Peyer's patch (tissue), 4 donors: ENCODE results near the gene MEGF6. TPM values are rescaled to one million over a fixed set of nuclear protein-coding genes. Genes with fewer than 3 reads are reported as not detected.

Source experiments
- DNase-seq, 3 donors: peaks; one replicate each; pipeline ENCODE4 v3.0.0-alpha.2; 2017 to 2019
- H3K27ac ChIP-seq, 4 donors: fragments of 200-600 bp; sonication (generic); one replicate each; pipeline ENCODE4 v1.5.1; 2016 to 2019
- H3K27me3 ChIP-seq, 2 donors: fragments of 200-600 bp; sonication (generic); one replicate each; pipeline ENCODE4 v1.5.1; 2019
- H3K36me3 ChIP-seq, 3 donors: fragments of 200-600 bp; sonication (generic); one replicate each; pipeline ENCODE4 v1.5.1; 2016 to 2019
- H3K4me1 ChIP-seq, 4 donors: fragments of 200-600 bp; sonication (generic); one replicate each; pipeline ENCODE4 v1.5.1; 2016 to 2019
- H3K4me3 ChIP-seq, 4 donors: fragments of 200-600 bp; sonication (generic); 1 replicate in 3 of 4; 2 replicates in 1 of 4; pipeline ENCODE4 v1.5.1; 2016 to 2019; ENCODE audit warnings: mild to moderate bottlenecking in 1 of 4
- H3K9me3 ChIP-seq, 4 donors: fragments of 200-600 bp; sonication (generic); one replicate each; pipeline ENCODE4 v1.5.1; 2016 to 2019; ENCODE audit warnings: mild to moderate bottlenecking in 1 of 4
- CTCF ChIP-seq, 6 experiments: fragments of 450-650 bp in 4 of 6; fragments of 200-600 bp in 2 of 6; sonication (generic) in 1 of 6; IDR thresholded peaks; one replicate each; pipeline ENCODE4 v1.5.1; 2017 to 2019; ENCODE audit warnings: antibody characterized with exemption in 6 of 6, mild to moderate bottlenecking in 3 of 6, moderate library complexity in 1 of 6
- POLR2A ChIP-seq, 2 donors: fragments of 450-650 bp; IDR thresholded peaks; one replicate each; pipeline ENCODE4 v1.5.1; 2017; ENCODE audit warnings: antibody characterized with exemption in 2 of 2, mild to moderate bottlenecking in 2 of 2, moderate library complexity in 2 of 2
- total RNA-seq, 4 donors: library from RNA; depleted of rRNA; stranded (reverse); fragments of >200 nt; gene quantifications; one replicate each; pipeline ENCODE4 v1.1.0, GENCODE V29; 2016

The MEGF6 gene
- total RNA-seq, 4 donors from 2014 or later, result 2.5 to 61.1 (median 11.1) TPM

GRCh38 chr1:3465935-3466321 is 145.4 kb downstream of the MEGF6 start:
- Histone ChIP-seq H3K4me3 (no peak overlapping the region), H3K36me3 (peaks cover 0 to 57% (median 0%) of the 10 kb centered on the region in 3 donors), H3K27ac (no peak overlapping the region), H3K9me3 (no peaks in the 10 kb centered on the region), H3K4me1 (peaks cover 0 to 7% (median 1%) of the 10 kb centered on the region in 4 donors), H3K27me3 (no peaks in the 10 kb centered on the region)
- DNase-seq, result no peak
- TF ChIP-seq CTCF (IDR thresholded peaks at IDR 0.05) (no peak), POLR2A (IDR thresholded peaks at IDR 0.05) (no peak)

GRCh38 chr1:3465091-3465934 is 146.0 kb downstream of the MEGF6 start:
- DNase-seq, result peak in 1 of 3 donors; percentile 46
- Histone ChIP-seq H3K4me3 (no peak overlapping the region), H3K36me3 (peaks cover 0 to 57% (median 0%) of the 10 kb centered on the region in 3 donors), H3K4me1 (peaks cover 0 to 11% (median 4%) of the 10 kb centered on the region in 4 donors), H3K27me3 (no peaks in the 10 kb centered on the region), H3K27ac (no peak overlapping the region), H3K9me3 (no peaks in the 10 kb centered on the region)
- TF ChIP-seq CTCF (IDR thresholded peaks at IDR 0.05) (no peak), POLR2A (IDR thresholded peaks at IDR 0.05) (no peak)

- TF ChIP-seq CTCF (IDR thresholded peaks at IDR 0.05) (no peak), POLR2A (IDR thresholded peaks at IDR 0.05) (no peak)
- Histone ChIP-seq H3K9me3 (no peaks in the 10 kb centered on the region), H3K27ac (no peak overlapping the region), H3K36me3 (peaks cover 0 to 54% (median 0%) of the 10 kb centered on the region in 3 donors), H3K4me3 (no peak overlapping the region), H3K27me3 (no peaks in the 10 kb centered on the region), H3K4me1 (peaks cover 0 to 16% (median 4%) of the 10 kb centered on the region in 4 donors)
- DNase-seq, result no peak
These were observed 146.7 kb downstream of the MEGF6 start for GRCh38 chr1:3464649-3465025.

GRCh38 chr1:3463891-3464648 is 147.2 kb downstream of the MEGF6 start:
- no peaks in the 10 kb centered on the region for H3K9me3 ChIP-seq
- H3K27ac ChIP-seq, result no peak overlapping the region
- H3K36me3 ChIP-seq, result peaks cover 0 to 48% (median 0%) of the 10 kb centered on the region in 3 donors
- no peak for DNase-seq
- H3K4me3 ChIP-seq, result no peak overlapping the region
- H3K4me1 ChIP-seq, result peaks cover 0 to 22% (median 5%) of the 10 kb centered on the region in 4 donors
- TF ChIP-seq POLR2A (IDR thresholded peaks at IDR 0.05) (no peak), CTCF (IDR thresholded peaks at IDR 0.05) (no peak)
- no peaks in the 10 kb centered on the region for H3K27me3 ChIP-seq

- TF ChIP-seq POLR2A (IDR thresholded peaks at IDR 0.05) (no peak), CTCF (IDR thresholded peaks at IDR 0.05) (no peak)
- peak in 1 of 3 donors; percentile 46 for DNase-seq
- Histone ChIP-seq H3K36me3 (peaks cover 0 to 42% (median 0%) of the 10 kb centered on the region in 3 donors), H3K4me1 (peaks cover 0 to 28% (median 7%) of the 10 kb centered on the region in 4 donors), H3K9me3 (no peaks in the 10 kb centered on the region), H3K27ac (no peak overlapping the region), H3K27me3 (no peaks in the 10 kb centered on the region), H3K4me3 (no peak overlapping the region)
These were observed 147.9 kb downstream of the MEGF6 start for GRCh38 chr1:3463408-3463863.
